ENCODE data around the gene FBLN2.

FBLN2 gene

DNA sequence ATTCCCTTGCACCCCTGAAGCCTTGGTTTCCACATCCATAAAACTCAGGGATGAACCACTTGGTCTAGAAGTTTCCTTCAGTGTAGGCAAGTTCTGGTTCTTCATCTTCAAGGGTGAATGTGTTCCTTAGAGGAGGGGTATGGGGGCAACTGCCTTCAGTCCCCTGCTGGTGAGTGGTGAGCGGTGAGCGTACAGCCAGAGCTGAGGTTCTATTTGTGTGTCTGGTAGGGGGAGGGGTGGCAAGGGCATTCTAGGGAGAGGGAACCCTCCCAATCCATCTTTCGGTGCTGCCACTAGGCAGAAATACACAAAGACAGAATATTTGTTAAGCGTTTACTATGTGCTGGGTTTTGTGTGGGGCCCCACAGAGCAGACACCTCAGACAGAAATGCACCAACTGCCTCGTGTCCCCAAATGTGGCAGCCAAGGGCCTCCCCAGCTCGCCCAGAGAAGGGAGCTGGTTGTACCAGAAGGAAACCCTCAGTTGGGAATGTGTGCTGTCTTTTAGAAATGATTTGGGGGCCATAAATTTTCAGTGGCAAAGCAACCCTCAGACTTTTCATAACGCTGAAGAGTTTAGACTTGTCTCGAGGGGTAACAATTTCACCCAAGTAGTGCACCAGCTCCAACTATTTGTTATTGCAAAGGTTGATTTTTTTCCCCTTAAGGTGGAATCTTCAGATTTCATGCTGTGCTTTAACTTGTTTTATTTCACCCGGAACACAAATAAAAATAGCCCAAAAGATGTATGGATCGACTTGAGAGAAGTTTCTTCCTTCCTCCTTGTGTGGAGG, 137.6 kb downstream of the FBLN2 start:
- no peak for DNase-seq (ENCODE audit: low read depth)
- TF ChIP-seq, protein P1, sequence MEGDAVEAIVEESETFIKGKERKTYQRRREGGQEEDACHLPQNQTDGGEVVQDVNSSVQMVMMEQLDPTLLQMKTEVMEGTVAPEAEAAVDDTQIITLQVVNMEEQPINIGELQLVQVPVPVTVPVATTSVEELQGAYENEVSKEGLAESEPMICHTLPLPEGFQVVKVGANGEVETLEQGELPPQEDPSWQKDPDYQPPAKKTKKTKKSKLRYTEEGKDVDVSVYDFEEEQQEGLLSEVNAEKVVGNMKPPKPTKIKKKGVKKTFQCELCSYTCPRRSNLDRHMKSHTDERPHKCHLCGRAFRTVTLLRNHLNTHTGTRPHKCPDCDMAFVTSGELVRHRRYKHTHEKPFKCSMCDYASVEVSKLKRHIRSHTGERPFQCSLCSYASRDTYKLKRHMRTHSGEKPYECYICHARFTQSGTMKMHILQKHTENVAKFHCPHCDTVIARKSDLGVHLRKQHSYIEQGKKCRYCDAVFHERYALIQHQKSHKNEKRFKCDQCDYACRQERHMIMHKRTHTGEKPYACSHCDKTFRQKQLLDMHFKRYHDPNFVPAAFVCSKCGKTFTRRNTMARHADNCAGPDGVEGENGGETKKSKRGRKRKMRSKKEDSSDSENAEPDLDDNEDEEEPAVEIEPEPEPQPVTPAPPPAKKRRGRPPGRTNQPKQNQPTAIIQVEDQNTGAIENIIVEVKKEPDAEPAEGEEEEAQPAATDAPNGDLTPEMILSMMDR (IDR thresholded peaks at IDR 0.05; ENCODE audit: control insufficient read depth, insufficient read depth, low read depth, low read length, missing control alignments): no peak
- H3K4me3 ChIP-seq (ENCODE audit: control insufficient read depth, low read depth, low read length): no peak overlapping the region

DNA sequence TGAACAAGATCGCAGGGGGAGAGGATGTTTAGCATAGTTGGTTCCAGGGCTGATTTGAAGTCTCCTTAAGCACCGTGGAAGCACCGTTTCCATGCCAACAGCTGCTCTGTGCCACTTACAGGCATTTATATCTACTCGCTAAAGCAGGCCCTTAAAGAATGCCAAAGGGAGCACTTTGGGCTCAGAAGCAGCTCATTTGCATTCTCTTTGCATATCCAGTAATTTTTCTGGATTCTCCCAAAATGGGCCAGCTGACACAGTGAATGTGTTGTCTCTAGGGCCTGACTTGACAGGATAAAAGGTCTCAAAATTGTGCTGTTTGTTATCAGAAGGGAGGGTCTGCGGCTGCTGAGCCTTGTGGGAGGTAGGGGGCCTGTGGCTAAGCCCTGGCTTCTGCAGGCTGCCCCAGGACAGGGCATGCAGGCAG, 138.6 kb downstream of the FBLN2 start:
- no peak for DNase-seq (ENCODE audit: low read depth)
- TF ChIP-seq, protein P1 (IDR thresholded peaks at IDR 0.05; ENCODE audit: control insufficient read depth, insufficient read depth, low read depth, low read length, missing control alignments): no peak
- no peak overlapping the region for H3K4me3 ChIP-seq (ENCODE audit: control insufficient read depth, low read depth, low read length)

All from AG09309 (cell line).